GM21447 (cell line): ENCODE measurements around the gene KSR2.

Source experiments
- ATAC-seq: cut with Tn5 transposase; IDR thresholded peaks from one replicate; pipeline ENCODE4 v1.9.1; 2021; ENCODE audit not compliant: unreplicated experiment

KSR2 gene

DNA sequence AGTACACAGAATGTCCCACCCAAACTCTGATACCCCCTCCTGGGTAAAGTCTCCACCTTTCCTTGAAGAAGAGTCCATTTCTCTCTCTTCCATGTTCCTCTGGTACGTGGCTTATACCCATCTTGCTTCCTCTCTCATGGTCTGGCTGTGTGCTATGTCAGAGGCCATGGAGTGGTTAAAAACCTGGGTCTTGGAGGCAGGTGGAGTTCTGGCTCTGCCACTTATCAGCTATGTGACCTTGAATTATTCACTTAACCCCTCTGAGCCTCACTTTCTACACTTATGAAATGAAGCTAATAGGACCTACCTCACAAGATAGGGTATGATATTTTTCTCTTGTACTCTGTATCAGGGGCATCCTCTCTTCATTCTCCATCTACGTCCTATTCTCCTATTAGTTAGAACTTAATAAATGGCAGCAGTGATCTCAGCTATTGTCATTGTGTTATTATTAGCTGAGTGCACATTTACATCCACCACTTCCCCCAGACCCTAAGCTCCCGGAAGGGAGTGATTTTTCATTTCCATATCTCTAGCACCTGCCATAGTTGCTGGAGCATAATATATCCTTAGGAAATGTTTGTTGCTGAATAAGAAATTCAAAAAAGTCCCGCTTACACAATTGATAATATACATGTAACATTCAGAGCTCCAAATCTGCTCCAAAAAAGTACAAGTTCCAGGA, 547.6 kb downstream of the KSR2 start:
- ATAC-seq: no peak

DNA sequence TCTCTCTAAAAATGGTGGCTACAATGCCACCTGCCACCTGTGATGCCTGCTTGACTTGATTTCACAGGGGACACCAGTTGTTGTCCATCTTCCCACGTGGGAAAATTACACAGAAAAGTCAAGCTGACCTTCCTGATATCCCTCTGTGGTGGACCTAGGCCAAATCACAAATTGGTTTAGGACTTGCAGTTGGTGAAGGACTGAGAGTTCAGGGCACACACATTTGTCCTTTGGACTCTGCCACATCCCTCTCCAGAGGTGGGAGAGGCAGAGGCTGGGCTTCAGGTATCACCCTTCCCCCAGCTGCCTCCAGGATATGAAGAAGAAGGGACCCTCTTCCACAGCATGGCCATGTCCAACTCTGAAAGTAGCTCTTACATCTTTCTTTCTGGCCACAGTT, 551.8 kb downstream of the KSR2 start:
- ATAC-seq: no peak

- ATAC-seq: no peak
Observed at GRCh38 chr12:117412465-117413188, 556.2 kb downstream of the KSR2 start.

DNA sequence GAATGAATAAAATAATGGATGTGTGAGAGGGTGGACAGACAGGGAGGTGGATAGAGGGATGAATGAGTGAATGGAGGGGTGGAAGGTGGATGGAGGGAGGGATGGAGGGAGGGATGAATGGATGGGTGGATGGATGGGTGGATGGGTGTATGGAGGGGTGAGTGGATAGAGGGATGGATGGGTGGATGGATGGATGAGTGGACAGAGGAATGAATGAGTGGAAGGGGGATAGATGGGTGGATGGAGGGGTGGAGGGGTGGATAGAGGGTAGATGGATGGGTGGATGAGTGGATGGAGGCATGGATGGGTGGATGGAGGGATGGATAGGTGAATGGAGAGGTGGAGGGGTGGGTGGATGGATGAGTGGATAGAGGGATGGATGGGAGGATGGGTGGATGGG, 559.5 kb downstream of the KSR2 start:
- ATAC-seq: no peak

DNA sequence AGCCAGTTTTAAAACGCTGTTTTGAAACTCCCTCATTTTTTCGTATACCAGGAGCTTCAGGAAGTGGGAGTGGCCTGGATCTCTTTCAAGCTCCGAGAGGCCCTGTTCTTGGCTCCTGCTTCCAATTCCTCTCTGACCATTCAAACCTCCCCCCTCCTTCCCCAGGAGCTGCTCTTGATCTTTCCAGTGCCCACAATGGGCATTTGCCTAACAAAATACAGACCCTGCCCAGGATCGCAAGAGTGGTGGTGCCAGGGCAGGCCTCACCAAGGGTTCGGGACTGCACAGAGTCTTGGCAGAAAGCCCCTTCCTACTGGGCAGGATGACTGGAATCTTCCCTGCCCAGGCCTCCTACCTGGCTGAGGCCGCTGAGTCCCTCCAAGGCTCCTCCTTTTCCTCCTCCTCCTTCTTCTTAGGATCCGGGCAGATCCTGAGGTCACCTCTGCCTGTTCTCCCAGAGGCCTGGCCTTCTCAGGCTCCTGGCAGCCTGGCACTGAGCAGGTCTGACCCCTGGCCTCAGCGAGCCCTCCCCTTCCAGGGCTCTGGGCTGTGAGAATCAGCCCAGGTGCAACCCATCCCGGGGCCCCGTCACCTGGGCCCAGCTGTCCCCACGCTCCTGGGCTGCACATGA, 560.5 kb downstream of the KSR2 start:
- no peak for ATAC-seq

GRCh38 chr12:117404940-117405339, 563.9 kb downstream of the KSR2 start:
- no peak for ATAC-seq

- no peak for ATAC-seq
Observed at GRCh38 chr12:117404203-117404853, 564.5 kb downstream of the KSR2 start.

DNA sequence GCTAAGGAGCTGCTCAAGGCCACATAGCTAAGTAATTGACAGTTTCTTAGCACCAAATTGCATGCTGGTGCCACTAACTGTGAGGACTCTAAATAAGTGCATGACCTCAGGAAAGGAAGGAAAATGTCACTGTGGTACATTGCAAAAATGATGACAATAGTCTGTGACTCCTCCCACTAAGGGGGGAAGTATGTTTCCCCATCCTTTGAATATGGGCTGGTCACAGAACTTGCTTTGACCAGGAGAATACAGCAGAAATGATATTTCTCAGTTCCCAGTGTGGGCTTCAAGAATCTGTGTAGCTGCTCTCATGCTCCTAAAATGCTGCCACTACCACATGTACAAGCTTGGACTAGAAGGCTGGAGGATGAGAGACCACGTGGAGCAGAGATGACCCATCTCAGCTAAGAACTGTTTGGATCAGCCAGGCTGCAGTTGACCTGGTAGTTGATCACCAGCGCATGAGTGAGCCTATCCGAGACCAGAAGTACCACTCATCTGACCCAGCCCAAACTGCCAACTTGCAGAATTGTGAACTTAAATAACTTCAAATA, 565.1 kb downstream of the KSR2 start:
- ATAC-seq: no peak
